Amygdala (tissue), 56 donors: ENCODE results near the gene CEP104.

Source experiments
- DNase-seq, 56 donors: peaks; one replicate each; lab custom pipeline; 2025; lab: John Stamatoyannopoulos, UW

Gene CEP104

GRCh38 chr1:3872546-3872945, 15.5 kb upstream of the CEP104 start:
- DNase-seq, result no peak

- DNase-seq, result no peak
Measured at GRCh38 chr1:3871451-3871805, 14.4 kb upstream of the CEP104 start.

- DNase-seq, result no peak
Measured at GRCh38 chr1:3869751-3870301, 12.8 kb upstream of the CEP104 start.

GRCh38 chr1:3868464-3869006, 11.5 kb upstream of the CEP104 start:
- DNase-seq, result no peak

GRCh38 chr1:3865606-3866160, 8.7 kb upstream of the CEP104 start:
- DNase-seq, result no peak

- DNase-seq, result no peak
Measured at GRCh38 chr1:3864884-3865283, 7.9 kb upstream of the CEP104 start.

- peak in 27 of 56 donors; percentile 3 to 59 (median 35) for DNase-seq
Measured at GRCh38 chr1:3863231-3863935, 6.4 kb upstream of the CEP104 start.

- peak in 47 of 56 donors; percentile 3 to 75 (median 30) for DNase-seq
Measured at GRCh38 chr1:3858231-3858981, 1.4 kb upstream of the CEP104 start.

- DNase-seq, result peak in 1 of 56 donors; percentile 58
Measured at GRCh38 chr1:3857791-3858129, 749 bp upstream of the CEP104 start.

- no peak for DNase-seq
Measured at GRCh38 chr1:3852711-3853485, 4.1 kb downstream of the CEP104 start.

- DNase-seq, result no peak
Measured at GRCh38 chr1:3852091-3852490, 4.9 kb downstream of the CEP104 start.

GRCh38 chr1:3851292-3851691, 5.7 kb downstream of the CEP104 start:
- no peak for DNase-seq

- DNase-seq, result no peak
Measured at GRCh38 chr1:3850857-3851256, 6.2 kb downstream of the CEP104 start.

- no peak for DNase-seq
Measured at GRCh38 chr1:3847081-3847480, 9.9 kb downstream of the CEP104 start.

- DNase-seq, result no peak
Measured at GRCh38 chr1:3846541-3846940, 10.5 kb downstream of the CEP104 start.

- no peak for DNase-seq
Measured at GRCh38 chr1:3842912-3843311, 14.1 kb downstream of the CEP104 start.

GRCh38 chr1:3841491-3841890, 15.5 kb downstream of the CEP104 start:
- no peak for DNase-seq

GRCh38 chr1:3838788-3839187, 18.2 kb downstream of the CEP104 start:
- peak in 1 of 56 donors; percentile 0 for DNase-seq

- DNase-seq, result no peak
Measured at GRCh38 chr1:3837685-3838084, 19.3 kb downstream of the CEP104 start.

- no peak for DNase-seq
Measured at GRCh38 chr1:3837200-3837599, 19.8 kb downstream of the CEP104 start.

- DNase-seq, result no peak
Measured at GRCh38 chr1:3836421-3836820, 20.6 kb downstream of the CEP104 start.
